ENCODE data around the gene NSD1. TPM values are rescaled to one million over a fixed set of nuclear protein-coding genes. Genes with fewer than 3 reads are reported as not detected.

NSD1 gene
- total RNA-seq, 1 donor from 2014 or later = 32.4 TPM

DNA sequence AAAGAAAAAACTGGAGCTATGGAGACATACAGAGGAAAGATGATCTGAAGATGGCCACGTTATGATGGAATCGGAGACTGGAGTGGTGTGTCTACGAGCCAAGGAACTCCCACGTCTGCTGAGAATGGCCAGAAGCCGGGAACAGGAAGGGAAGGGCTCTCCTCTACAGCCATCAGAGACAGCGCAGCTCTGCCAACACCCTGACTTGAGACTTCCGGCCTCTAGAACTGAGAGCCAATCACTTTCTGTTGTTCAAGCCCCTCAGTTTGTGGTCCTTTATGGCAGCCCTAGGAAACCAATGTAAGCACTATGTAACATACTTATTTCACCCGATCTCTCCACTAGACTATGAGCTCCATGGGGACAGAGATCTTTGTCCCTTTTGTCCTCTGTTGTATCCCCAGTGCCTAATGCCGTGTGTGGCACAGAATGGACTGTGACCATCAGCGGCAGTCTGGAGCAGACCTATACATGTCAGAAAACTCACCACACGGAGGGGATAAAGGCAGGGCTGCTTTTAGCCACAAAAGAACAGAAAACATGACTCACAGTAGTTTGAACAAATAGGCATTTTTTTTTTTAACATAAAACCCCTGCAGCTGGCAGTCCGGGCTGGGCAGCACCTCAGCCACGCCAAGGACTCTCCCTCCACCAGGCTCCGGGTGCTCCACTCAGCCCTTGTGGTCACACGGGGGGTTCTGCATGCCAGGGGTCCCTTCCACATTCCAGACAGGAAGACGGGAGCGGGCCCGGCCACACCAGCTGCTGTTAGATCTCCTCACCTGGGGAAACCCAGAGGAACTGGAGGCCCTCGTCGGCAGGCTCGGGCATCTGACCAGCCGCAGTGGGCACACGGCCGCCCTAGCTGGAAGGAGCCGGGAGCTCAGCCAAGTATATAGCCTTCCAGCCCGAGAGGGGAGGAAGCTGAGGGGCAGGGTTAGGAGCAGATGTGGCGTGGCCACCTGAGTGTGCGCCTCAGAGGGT lies 194.3 kb downstream of the NSD1 start:
- Histone ChIP-seq H3K27me3 (ENCODE audit: control insufficient read depth, insufficient read depth, low read length) (no peaks in the 10 kb centered on the region), H3K36me3 (ENCODE audit: control insufficient read depth, insufficient read depth, low read length) (peaks cover 13% of the 10 kb centered on the region), H3K4me3 (ENCODE audit: low read depth, low read length) (no peak overlapping the region)
- DNase-seq (ENCODE audit: low read depth) = no peak
- no peak for TF ChIP-seq CTCF (IDR thresholded peaks at IDR 0.05; ENCODE audit: insufficient read depth, low read length, severe bottlenecking)
- FAIRE-seq = no peak

- H3K27me3 ChIP-seq (ENCODE audit: control insufficient read depth, insufficient read depth, low read length) = no peaks in the 10 kb centered on the region
- DNase-seq (ENCODE audit: low read depth) (no peak), FAIRE-seq (no peak)
- H3K4me3 ChIP-seq (ENCODE audit: low read depth, low read length) = no peak overlapping the region
- no peak for TF ChIP-seq CTCF (IDR thresholded peaks at IDR 0.05; ENCODE audit: insufficient read depth, low read length, severe bottlenecking)
- H3K36me3 ChIP-seq (ENCODE audit: control insufficient read depth, insufficient read depth, low read length) = peaks cover 20% of the 10 kb centered on the region
These were observed 195.1 kb downstream of the NSD1 start for GRCh38 chr5:177328545-177329231.

- TF ChIP-seq CTCF (IDR thresholded peaks at IDR 0.05; ENCODE audit: insufficient read depth, low read length, severe bottlenecking) = no peak
- Histone ChIP-seq H3K36me3 (ENCODE audit: control insufficient read depth, insufficient read depth, low read length) (peaks cover 30% of the 10 kb centered on the region), H3K4me3 (ENCODE audit: low read depth, low read length) (no peak overlapping the region), H3K27me3 (ENCODE audit: control insufficient read depth, insufficient read depth, low read length) (no peaks in the 10 kb centered on the region)
- FAIRE-seq (no peak), DNase-seq (ENCODE audit: low read depth) (no peak)
These were observed 196.3 kb downstream of the NSD1 start for GRCh38 chr5:177329883-177330282.

- FAIRE-seq = no peak
- no peak for DNase-seq (ENCODE audit: low read depth)
- TF ChIP-seq CTCF (IDR thresholded peaks at IDR 0.05; ENCODE audit: insufficient read depth, low read length, severe bottlenecking) = no peak
- Histone ChIP-seq H3K4me3 (ENCODE audit: low read depth, low read length) (no peak overlapping the region), H3K36me3 (ENCODE audit: control insufficient read depth, insufficient read depth, low read length) (peaks cover 39% of the 10 kb centered on the region), H3K27me3 (ENCODE audit: control insufficient read depth, insufficient read depth, low read length) (no peaks in the 10 kb centered on the region)
These were observed 197.6 kb downstream of the NSD1 start for GRCh38 chr5:177330991-177331842.

DNA sequence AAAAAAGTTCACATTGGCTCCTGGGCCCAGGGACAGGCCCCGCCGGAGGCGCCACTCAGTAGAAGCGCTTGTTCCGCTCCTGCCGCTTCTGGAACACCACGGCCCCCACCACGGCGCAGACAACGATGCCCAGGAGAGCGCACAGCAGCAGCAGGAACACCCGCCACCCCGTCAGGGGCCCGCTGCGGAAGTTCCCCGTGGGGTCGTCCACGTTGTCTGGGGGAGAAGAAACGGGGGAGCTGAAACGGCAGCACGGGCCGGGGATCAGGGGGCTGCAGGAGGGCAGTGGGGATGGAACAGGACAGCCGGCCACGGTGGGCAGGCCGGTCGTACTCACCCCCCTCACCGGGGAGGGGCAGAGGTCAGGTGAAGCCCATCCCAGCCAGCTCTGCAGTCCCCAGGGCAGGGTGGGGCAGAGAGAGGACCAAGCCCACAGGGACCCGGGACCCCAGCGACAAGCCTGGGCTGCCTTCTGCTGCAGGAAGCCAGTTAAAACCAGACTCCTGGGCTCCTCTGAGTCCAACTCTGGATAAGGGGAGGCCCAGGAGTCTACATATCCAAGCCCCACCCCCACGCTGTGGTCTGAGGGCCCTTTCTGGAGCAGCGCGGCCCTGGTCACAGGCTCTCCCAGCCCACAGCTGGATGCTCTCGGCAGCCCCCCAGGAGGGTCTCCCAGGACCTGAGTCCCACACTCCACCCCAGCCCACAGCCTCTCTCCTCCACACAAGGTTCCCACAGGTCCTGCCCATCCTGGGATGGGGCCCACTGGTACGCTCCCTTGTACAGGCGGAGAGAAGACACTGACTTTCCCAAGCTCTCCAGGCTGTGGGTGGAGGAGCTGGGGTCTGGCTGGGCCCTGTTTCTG lies 198.7 kb downstream of the NSD1 start:
- DNase-seq (ENCODE audit: low read depth) (no peak), FAIRE-seq (no peak)
- no peak for TF ChIP-seq CTCF (IDR thresholded peaks at IDR 0.05; ENCODE audit: insufficient read depth, low read length, severe bottlenecking)
- Histone ChIP-seq H3K36me3 (ENCODE audit: control insufficient read depth, insufficient read depth, low read length) (peaks cover 41% of the 10 kb centered on the region), H3K27me3 (ENCODE audit: control insufficient read depth, insufficient read depth, low read length) (no peaks in the 10 kb centered on the region), H3K4me3 (ENCODE audit: low read depth, low read length) (no peak overlapping the region)
